OCI-LY7 (cell line): ENCODE data around the gene SKIDA1.

Experiments used
- CTCF ChIP-seq: fragments of 200-600 bp; sonication (generic); conservative IDR thresholded peaks from 2 replicates; pipeline ENCODE4 v1.5.1; 2014; ENCODE audit warnings: mild to moderate bottlenecking, antibody characterized with exemption, low read length, moderate library complexity, mixed read lengths
- EZH2phosphoT487 ChIP-seq: fragments of 200-600 bp; sonication (generic); IDR thresholded peaks from 2 replicates; pipeline ENCODE4 v1.6.1; 2018; ENCODE audit warnings: low read depth, borderline replicate concordance, mild to moderate bottlenecking, mixed run types, antibody characterized with exemption, low read length, moderate library complexity, mixed read lengths

- TF ChIP-seq CTCF (no peak), EZH2phosphoT487 (no peak; the same call in none of the 2 replicates)
These were observed 1.5 kb upstream of the SKIDA1 start for GRCh38 chr10:21526860-21527597.
